WI38 (cell line): ENCODE measurements around the gene GALNT18.

Source experiments
- H3K4me3 ChIP-seq: 2 replicates; pipeline ENCODE4 v1.5.1; 2011; ENCODE audit warnings: low read depth, mild to moderate bottlenecking, control low read depth, low read length
- TF ChIP-seq, protein P1 (sequence below): IDR thresholded peaks from 2 replicates; pipeline ENCODE4 v1.5.1; 2012; ENCODE audit warnings: low read depth, mild to moderate bottlenecking, control low read depth, low read length

GALNT18 gene

DNA sequence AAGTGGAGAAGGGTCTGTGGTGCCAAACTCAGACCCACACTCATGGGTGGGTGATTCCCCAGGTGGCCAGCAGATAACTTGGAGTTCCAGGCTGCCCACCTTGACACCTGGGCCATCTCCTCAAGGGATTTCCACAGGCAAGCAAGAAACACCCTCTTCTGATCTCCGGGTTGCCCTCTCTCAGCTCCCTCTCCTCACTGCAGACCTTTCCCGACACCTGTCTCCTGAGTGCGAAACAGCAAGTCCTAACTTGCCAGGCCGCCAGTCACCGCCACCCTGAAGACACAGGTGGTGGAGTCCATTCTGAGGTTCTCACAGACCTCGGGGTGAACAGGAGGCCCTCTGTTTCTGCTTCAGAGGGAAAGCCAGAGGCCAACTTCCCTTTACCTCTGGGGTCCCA is 16.6 kb downstream of the GALNT18 start:
- no peak overlapping the region for H3K4me3 ChIP-seq
- TF ChIP-seq, protein P1, sequence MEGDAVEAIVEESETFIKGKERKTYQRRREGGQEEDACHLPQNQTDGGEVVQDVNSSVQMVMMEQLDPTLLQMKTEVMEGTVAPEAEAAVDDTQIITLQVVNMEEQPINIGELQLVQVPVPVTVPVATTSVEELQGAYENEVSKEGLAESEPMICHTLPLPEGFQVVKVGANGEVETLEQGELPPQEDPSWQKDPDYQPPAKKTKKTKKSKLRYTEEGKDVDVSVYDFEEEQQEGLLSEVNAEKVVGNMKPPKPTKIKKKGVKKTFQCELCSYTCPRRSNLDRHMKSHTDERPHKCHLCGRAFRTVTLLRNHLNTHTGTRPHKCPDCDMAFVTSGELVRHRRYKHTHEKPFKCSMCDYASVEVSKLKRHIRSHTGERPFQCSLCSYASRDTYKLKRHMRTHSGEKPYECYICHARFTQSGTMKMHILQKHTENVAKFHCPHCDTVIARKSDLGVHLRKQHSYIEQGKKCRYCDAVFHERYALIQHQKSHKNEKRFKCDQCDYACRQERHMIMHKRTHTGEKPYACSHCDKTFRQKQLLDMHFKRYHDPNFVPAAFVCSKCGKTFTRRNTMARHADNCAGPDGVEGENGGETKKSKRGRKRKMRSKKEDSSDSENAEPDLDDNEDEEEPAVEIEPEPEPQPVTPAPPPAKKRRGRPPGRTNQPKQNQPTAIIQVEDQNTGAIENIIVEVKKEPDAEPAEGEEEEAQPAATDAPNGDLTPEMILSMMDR = no peak

DNA sequence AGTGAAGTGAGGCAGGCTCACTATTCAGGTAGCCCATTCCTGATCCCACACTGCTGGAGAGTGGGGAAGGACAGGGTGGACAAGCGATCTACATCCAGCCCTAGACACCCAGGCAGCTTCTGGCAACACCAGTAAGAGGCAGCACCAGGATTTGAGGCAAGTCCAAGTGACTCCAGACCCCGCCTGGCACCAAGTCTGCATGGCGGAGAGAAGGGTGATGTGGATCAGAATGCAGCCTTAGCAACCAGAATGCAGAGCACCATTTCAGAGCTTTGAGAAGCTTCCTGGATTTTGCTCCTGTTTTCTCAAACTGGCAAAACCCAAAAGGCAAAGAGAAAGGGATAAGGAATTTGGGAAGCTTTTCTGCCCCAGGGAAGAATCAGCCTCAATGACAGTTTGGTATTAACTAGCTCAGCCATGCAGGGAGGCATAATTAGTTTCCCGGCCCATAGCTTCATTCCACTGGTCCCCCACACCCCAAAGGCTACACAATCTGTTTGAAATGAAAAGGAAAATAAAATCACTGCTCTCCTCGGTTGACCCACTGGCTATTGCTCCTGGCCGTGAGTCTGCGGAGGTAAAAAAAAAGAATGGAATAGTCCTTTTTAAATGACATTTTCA is 17.3 kb downstream of the GALNT18 start:
- TF ChIP-seq, protein P1 = no peak
- no peak overlapping the region for H3K4me3 ChIP-seq

DNA sequence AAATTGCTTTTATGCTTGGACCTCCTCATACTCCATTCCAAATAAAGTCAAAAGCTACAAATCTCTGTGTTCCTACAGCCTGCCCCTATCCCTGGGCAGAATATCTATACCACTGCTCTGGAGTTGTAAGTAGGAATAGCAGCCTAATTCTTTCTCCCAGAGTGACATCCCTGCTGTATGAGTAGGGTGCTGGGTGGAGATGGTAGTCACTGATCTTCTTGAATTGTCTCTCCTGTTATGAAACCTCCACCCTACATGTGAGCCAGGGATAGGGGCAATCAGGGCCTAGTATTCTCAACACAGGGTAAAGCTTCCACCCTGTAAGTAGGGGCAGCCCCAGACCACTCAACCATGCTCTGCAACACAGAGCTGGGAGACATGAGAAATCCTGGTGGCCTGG is 19.8 kb downstream of the GALNT18 start:
- TF ChIP-seq, protein P1 = no peak
- H3K4me3 ChIP-seq = no peak overlapping the region

DNA sequence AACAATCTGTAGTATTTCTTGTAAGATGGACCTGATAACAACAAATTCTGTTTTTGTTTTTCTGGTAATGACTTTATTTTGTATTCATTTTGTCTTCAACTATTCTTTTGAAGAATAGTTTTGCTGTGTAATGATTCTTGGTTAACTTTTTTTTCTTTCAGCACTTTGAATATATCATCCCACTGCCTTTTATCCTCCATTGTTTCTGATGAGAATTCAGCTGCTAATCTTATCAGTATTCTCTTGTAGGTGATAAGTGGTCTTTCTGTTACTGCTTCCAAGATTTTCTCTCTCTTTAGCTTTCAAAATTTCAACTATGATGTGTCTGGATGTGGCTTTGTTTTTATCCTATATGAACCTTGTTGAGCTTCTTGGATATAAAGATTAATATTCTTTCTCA is 21.5 kb downstream of the GALNT18 start:
- no peak overlapping the region for H3K4me3 ChIP-seq
- TF ChIP-seq, protein P1 = no peak

DNA sequence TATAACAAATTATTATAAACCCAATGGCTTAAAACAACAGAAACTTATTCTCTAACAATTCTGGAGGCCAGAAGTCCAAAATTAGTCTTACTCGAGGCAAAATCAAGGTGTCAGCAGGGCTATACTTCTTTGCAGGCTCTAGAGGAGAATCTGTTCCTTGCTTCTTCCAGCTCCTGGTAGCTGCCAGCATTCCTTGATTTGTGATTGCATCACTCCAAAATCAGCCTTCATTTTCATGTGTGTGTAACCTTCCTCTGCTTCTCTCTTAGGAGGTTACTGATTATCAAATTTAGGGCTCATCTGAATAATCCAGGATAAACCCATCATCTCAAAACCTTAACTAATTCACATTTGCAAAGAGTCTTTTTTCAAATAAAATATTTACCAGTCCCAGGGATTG is 23.6 kb downstream of the GALNT18 start:
- no peak overlapping the region for H3K4me3 ChIP-seq
- TF ChIP-seq, protein P1 = no peak

DNA sequence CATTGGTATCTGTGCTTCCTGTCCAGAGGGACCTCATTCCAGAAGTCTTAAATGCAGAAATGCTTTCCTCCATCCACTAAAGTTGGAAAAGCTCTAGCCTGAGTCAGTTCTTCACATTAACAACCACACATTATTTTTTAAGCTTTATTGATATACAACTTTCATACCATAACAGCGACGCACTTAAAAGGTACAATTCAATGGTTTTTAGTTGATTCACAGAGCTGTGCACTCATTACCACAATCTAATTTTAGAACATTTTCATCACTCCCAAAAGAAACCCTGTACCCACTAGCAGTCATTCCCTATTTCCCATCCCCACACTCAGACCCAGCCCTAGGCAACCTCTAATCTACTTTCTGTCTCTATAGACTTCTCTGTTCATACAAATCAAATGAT is 27.6 kb downstream of the GALNT18 start:
- no peak overlapping the region for H3K4me3 ChIP-seq
- TF ChIP-seq, protein P1 = no peak

DNA sequence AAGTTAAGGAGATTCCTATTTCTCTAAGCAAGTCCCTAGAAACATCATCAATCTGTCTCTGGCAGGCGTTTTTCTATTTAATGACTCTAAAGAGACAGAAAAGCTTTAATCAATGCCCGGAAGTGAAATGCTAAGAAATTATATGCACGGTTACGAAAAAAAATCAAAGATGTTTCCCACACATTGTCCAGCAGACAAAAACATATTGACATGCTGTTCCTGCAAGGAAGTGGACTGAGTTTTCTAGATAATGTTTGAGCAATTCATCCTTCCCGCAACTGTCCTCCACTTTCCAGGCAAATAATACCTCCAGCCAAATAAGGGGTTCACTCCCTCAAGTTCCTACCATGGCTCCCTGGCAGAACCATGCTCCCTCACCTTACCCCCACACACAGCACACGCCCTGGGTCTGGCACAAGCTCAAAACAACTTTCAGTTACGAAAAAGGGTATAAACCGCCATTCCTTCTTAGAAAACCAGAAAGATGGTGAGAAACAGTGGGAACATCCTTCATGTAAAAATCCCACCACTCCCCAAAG is 29.6 kb downstream of the GALNT18 start:
- no peak overlapping the region for H3K4me3 ChIP-seq
- TF ChIP-seq, protein P1 = no peak
